T-cell (primary cell): Measurements from ENCODE around the gene PIERCE2. TPM values are rescaled to one million over a fixed set of nuclear protein-coding genes. Genes with fewer than 3 reads are reported as not detected.

Experiments
- ATAC-seq, 4 experiments: fragments of 200-7000 bp in 3 of 4; fragments of 150-1000 bp in 1 of 4; cut with Tn5 transposase; replicated peaks in 1 of 4; 1 replicate in 3 of 4; 2 replicates in 1 of 4; pipeline ENCODE4 v1.10.0; 2021; ENCODE audit warnings: moderate library complexity in 3 of 4, mild to moderate bottlenecking in 2 of 4, moderate number of reproducible peaks in 1 of 4
- CTCF ChIA-PET, 2 donors: fragments of 300-600 bp; sonication (Branson Sonifier 250); formaldehyde crosslinking; loops; one replicate each; lab custom pipeline; 2022; ENCODE audit warnings: antibody characterized with exemption in 2 of 2; lab: Charles Lee
- POLR2A ChIA-PET, 2 donors: fragments of 300-600 bp; sonication (Branson Sonifier 250); formaldehyde crosslinking; loops; one replicate each; lab custom pipeline; 2022; ENCODE audit warnings: antibody characterized with exemption in 2 of 2; lab: Charles Lee
- DNase-seq, 35 experiments: peaks; one replicate each; pipeline versions ENCODE4 v3.0.0 to v3.0.0-alpha.2; 2013 to 2023
- H3K27ac ChIP-seq: one replicate; pipeline ENCODE4 v1.5.1; 2013; ENCODE audit warnings: low read length
- H3K27me3 ChIP-seq, 2 experiments: replicated peaks in 1 of 2; 1 replicate in 1 of 2; 2 replicates in 1 of 2; pipeline versions ENCODE4 v1.6.1 to v1.7.0; 2013; ENCODE audit warnings: low read length in 1 of 2, mixed read lengths in 1 of 2; ENCODE audit not compliant: control insufficient read depth in 2 of 2, insufficient read depth in 2 of 2; ENCODE audit errors: extremely low read depth in 1 of 2
- H3K36me3 ChIP-seq, 2 donors: 1 replicate in 1 of 2; 2 replicates in 1 of 2; pipeline versions ENCODE4 v1.6.1 to v1.7.0; 2013; ENCODE audit warnings: low read length in 1 of 2; ENCODE audit not compliant: control insufficient read depth in 2 of 2, insufficient read depth in 1 of 2; ENCODE audit errors: extremely low read depth in 1 of 2
- H3K4me1 ChIP-seq, 2 experiments: 1 replicate in 1 of 2; 2 replicates in 1 of 2; pipeline versions ENCODE4 v1.6.1 to v1.7.0; 2013; ENCODE audit warnings: low read length in 2 of 2, mixed read lengths in 1 of 2; ENCODE audit not compliant: insufficient read depth in 2 of 2, control insufficient read depth in 1 of 2; ENCODE audit errors: extremely low read depth in 1 of 2
- H3K4me3 ChIP-seq, 2 donors: 1 replicate in 1 of 2; 2 replicates in 1 of 2; pipeline versions ENCODE4 v1.5.1 to v1.7.0; 2013; ENCODE audit warnings: mild to moderate bottlenecking in 2 of 2, low read length in 1 of 2, moderate library complexity in 1 of 2; ENCODE audit not compliant: control insufficient read depth in 1 of 2; ENCODE audit errors: extremely low read depth in 1 of 2
- H3K9me3 ChIP-seq: 2 replicates; pipeline ENCODE4 v1.7.0; 2013
- H3K27ac Mint-ChIP-seq, 2 donors: one replicate each; pipeline ENCODE4 v1.8.0; 2020 to 2021; ENCODE audit warnings: mild to moderate bottlenecking in 2 of 2, mixed read lengths in 2 of 2
- H3K27me3 Mint-ChIP-seq, 2 donors: one replicate each; pipeline ENCODE4 v1.8.0; 2021 to 2022; ENCODE audit warnings: mixed read lengths in 2 of 2
- H3K36me3 Mint-ChIP-seq: one replicate; pipeline ENCODE4 v1.8.0; 2021; ENCODE audit warnings: mixed read lengths
- H3K4me1 Mint-ChIP-seq, 3 donors: one replicate each; pipeline ENCODE4 v1.8.0; 2020 to 2022; ENCODE audit warnings: mixed read lengths in 3 of 3, mild to moderate bottlenecking in 1 of 3
- H3K4me3 Mint-ChIP-seq, 3 donors: one replicate each; pipeline ENCODE4 v1.8.0; 2020 to 2022; ENCODE audit warnings: mild to moderate bottlenecking in 3 of 3, mixed read lengths in 3 of 3, moderate library complexity in 3 of 3
- H3K9me3 Mint-ChIP-seq, 3 donors: one replicate each; pipeline ENCODE4 v1.8.0; 2020 to 2022; ENCODE audit warnings: mixed read lengths in 3 of 3
- WGBS: methylation state at CpG from one replicate; pipeline ENCODE4 v1.1.5; 2013; ENCODE audit warnings: missing lambda C conversion rate; ENCODE audit not compliant: insufficient coverage; 5-methylcytosine and 5-hydroxymethylcytosine counted together
- total RNA-seq, 35 experiments: library from RNA in 6 of 35; stranded (reverse) in 6 of 35; fragments of 120-200 nt in 1 of 35; gene quantifications; one replicate each; pipeline versions ENCODE4 v1.2.1 to v1.2.4 and lab custom pipeline; 2013 to 2026

Gene PIERCE2
- total RNA-seq, 5 donors from 2014 or later (not counting 1 experiment from before 2014, with no cell fraction given), result not detected

GRCh38 chr15:55372701-55373440 is 35.4 kb upstream of the PIERCE2 start:
- Mint-ChIP-seq H3K27ac (peak overlapping the region in 1 of 2 donors; percentile 13), H3K27me3 (no peaks in the 10 kb centered on the region), H3K4me3 (no peak overlapping the region), H3K4me1 (peaks cover 0 to 6% (median 0%) of the 10 kb centered on the region in 3 donors), H3K36me3 (peaks cover 43% of the 10 kb centered on the region), H3K9me3 (no peaks in the 10 kb centered on the region)
- Histone ChIP-seq H3K4me3 (no peak overlapping the region), H3K27ac (no peak overlapping the region), H3K36me3 (peaks cover 5 to 42% of the 10 kb centered on the region in 2 donors), H3K9me3 (no peaks in the 10 kb centered on the region), H3K4me1 (no peaks in the 10 kb centered on the region), H3K27me3 (no peaks in the 10 kb centered on the region)
- ChIA-PET POLR2A (interaction anchor here (0.5 to 1.7 kb wide), 2 partner anchors 9 to 58 kb away, joined by 3 to 4 read pairs; no protein-coding TSS in a partner anchor), CTCF (no interaction called here)
- WGBS, result no CpG with 5 or more reads among the region's 3 CpGs
- no peak for DNase-seq
- ATAC-seq, result no peak

- CTCF ChIA-PET, result no interaction called here
- POLR2A ChIA-PET, result interaction anchor here in 1 of 2 donors (0.8 kb wide), 1 partner anchor 19 kb away, joined by 5 read pairs; no protein-coding TSS in a partner anchor
- Histone ChIP-seq H3K27me3 (no peaks in the 10 kb centered on the region), H3K4me3 (no peak overlapping the region), H3K9me3 (no peaks in the 10 kb centered on the region), H3K27ac (no peak overlapping the region), H3K4me1 (no peaks in the 10 kb centered on the region), H3K36me3 (peaks cover 7 to 34% of the 10 kb centered on the region in 2 donors)
- H3K27me3 Mint-ChIP-seq, result no peaks in the 10 kb centered on the region
- H3K9me3 Mint-ChIP-seq, result no peaks in the 10 kb centered on the region
- no CpG with 5 or more reads among the region's 5 CpGs for WGBS
- peaks cover 0 to 6% (median 0%) of the 10 kb centered on the region in 3 donors for H3K4me1 Mint-ChIP-seq
- H3K27ac Mint-ChIP-seq, result no peak overlapping the region
- H3K4me3 Mint-ChIP-seq, result no peak overlapping the region
- ATAC-seq (no peak), DNase-seq (no peak)
- peaks cover 41% of the 10 kb centered on the region for H3K36me3 Mint-ChIP-seq
Measured at GRCh38 chr15:55379095-55379494, 29.2 kb upstream of the PIERCE2 start.

GRCh38 chr15:55381595-55381994 is 26.7 kb upstream of the PIERCE2 start:
- POLR2A ChIA-PET, result no interaction called here
- Mint-ChIP-seq H3K4me1 (peaks cover 0 to 6% (median 0%) of the 10 kb centered on the region in 3 donors), H3K4me3 (no peak overlapping the region), H3K27ac (no peak overlapping the region), H3K36me3 (peaks cover 45% of the 10 kb centered on the region), H3K27me3 (no peaks in the 10 kb centered on the region), H3K9me3 (no peaks in the 10 kb centered on the region)
- H3K4me3 ChIP-seq, result no peak overlapping the region
- no peaks in the 10 kb centered on the region for H3K4me1 ChIP-seq
- ATAC-seq (no peak), DNase-seq (no peak)
- H3K36me3 ChIP-seq, result peaks cover 5 to 33% of the 10 kb centered on the region in 2 donors
- no peak overlapping the region for H3K27ac ChIP-seq
- no peaks in the 10 kb centered on the region for H3K27me3 ChIP-seq
- H3K9me3 ChIP-seq, result no peaks in the 10 kb centered on the region
- CTCF ChIA-PET, result interaction anchor here in 1 of 2 donors (0.7 kb wide), 1 partner anchor 95 kb away, joined by 3 read pairs; no protein-coding TSS in a partner anchor

GRCh38 chr15:55383687-55384086 is 24.6 kb upstream of the PIERCE2 start:
- Histone ChIP-seq H3K9me3 (no peaks in the 10 kb centered on the region), H3K27ac (no peak overlapping the region), H3K27me3 (no peaks in the 10 kb centered on the region), H3K4me1 (no peaks in the 10 kb centered on the region), H3K4me3 (no peak overlapping the region), H3K36me3 (peaks cover 5 to 39% of the 10 kb centered on the region in 2 donors)
- peaks cover 39% of the 10 kb centered on the region for H3K36me3 Mint-ChIP-seq
- no peak overlapping the region for H3K4me3 Mint-ChIP-seq
- no peaks in the 10 kb centered on the region for H3K9me3 Mint-ChIP-seq
- ChIA-PET CTCF (interaction anchor here (0.5 to 1.0 kb wide), 4 partner anchors 18 to 323 kb away, joined by 3 to 11 read pairs (median 3); partner anchors contain the start of genes CCPG1 (in 1 of the 2) and PIERCE2 (in 1 of the 2)), POLR2A (interaction anchor here in 1 of 2 donors (0.7 kb wide), 1 partner anchor 37 kb away, joined by 3 read pairs; no protein-coding TSS in a partner anchor)
- no peak overlapping the region for H3K27ac Mint-ChIP-seq
- ATAC-seq (no peak), DNase-seq (no peak)
- H3K4me1 Mint-ChIP-seq, result peaks cover 0 to 6% (median 0%) of the 10 kb centered on the region in 3 donors
- H3K27me3 Mint-ChIP-seq, result no peaks in the 10 kb centered on the region
- WGBS, result no CpG with 5 or more reads among the region's 2 CpGs

- DNase-seq (no peak), ATAC-seq (no peak)
- Mint-ChIP-seq H3K9me3 (no peaks in the 10 kb centered on the region), H3K4me3 (no peak overlapping the region), H3K36me3 (peaks cover 36% of the 10 kb centered on the region), H3K27me3 (no peaks in the 10 kb centered on the region), H3K4me1 (peaks cover 6 to 14% (median 8%) of the 10 kb centered on the region in 3 donors), H3K27ac (no peak overlapping the region)
- H3K36me3 ChIP-seq, result peaks cover 5 to 30% of the 10 kb centered on the region in 2 donors
- H3K4me1 ChIP-seq, result no peaks in the 10 kb centered on the region
- H3K27me3 ChIP-seq, result no peaks in the 10 kb centered on the region
- ChIA-PET POLR2A (no interaction called here), CTCF (no interaction called here)
- H3K4me3 ChIP-seq, result no peak overlapping the region
- H3K27ac ChIP-seq, result no peak overlapping the region
- H3K9me3 ChIP-seq, result no peaks in the 10 kb centered on the region
Measured at GRCh38 chr15:55387027-55387426, 21.3 kb upstream of the PIERCE2 start.

- no peaks in the 10 kb centered on the region for H3K27me3 ChIP-seq
- peaks cover 0 to 20% of the 10 kb centered on the region in 2 donors for H3K36me3 ChIP-seq
- H3K27me3 Mint-ChIP-seq, result no peaks in the 10 kb centered on the region
- H3K27ac ChIP-seq, result no peak overlapping the region
- DNase-seq (no peak), ATAC-seq (no peak)
- ChIA-PET POLR2A (interaction anchor here in 1 of 2 donors (0.6 kb wide), 1 partner anchor 18 kb away, joined by 6 read pairs; no protein-coding TSS in a partner anchor), CTCF (no interaction called here)
- H3K4me1 ChIP-seq, result no peaks in the 10 kb centered on the region
- no peak overlapping the region for H3K4me3 Mint-ChIP-seq
- no peak overlapping the region for H3K4me3 ChIP-seq
- H3K9me3 Mint-ChIP-seq, result no peaks in the 10 kb centered on the region
- H3K27ac Mint-ChIP-seq, result no peak overlapping the region
- peaks cover 0 to 18% (median 8%) of the 10 kb centered on the region in 3 donors for H3K4me1 Mint-ChIP-seq
- H3K36me3 Mint-ChIP-seq, result peaks cover 17% of the 10 kb centered on the region
- H3K9me3 ChIP-seq, result no peaks in the 10 kb centered on the region
Measured at GRCh38 chr15:55389264-55389607, 19.1 kb upstream of the PIERCE2 start.
